ENCODE measurements around the gene COX8A.

Gene COX8A

GRCh38 chr11:64001484-64002420 is 27.3 kb downstream of the COX8A start:
- no peak for DNase-seq
- no CpG with 5 or more reads among the region's 23 CpGs for WGBS (ENCODE audit: extremely low coverage, insufficient coverage, low lambda C conversion rate)
- H3K27me3 ChIP-seq (ENCODE audit: insufficient read depth, low read length, poor library complexity), result peaks cover 9% of the 10 kb centered on the region

GRCh38 chr11:64003807-64004589 is 29.6 kb downstream of the COX8A start:
- DNase-seq, result no peak
- H3K27me3 ChIP-seq (ENCODE audit: insufficient read depth, low read length, poor library complexity), result peaks cover 15% of the 10 kb centered on the region

More at GRCh38 chr11:64001484-64002420, 27.3 kb downstream of the COX8A start:
- no peak overlapping the region for H3K4ac ChIP-seq (ENCODE audit: low read depth, low read length)
- peaks cover 6% of the 10 kb centered on the region for H3K36me3 ChIP-seq (ENCODE audit: control insufficient read depth, insufficient read depth, low read length)
- no peak overlapping the region for H2AK5ac ChIP-seq (ENCODE audit: low read length)
- H3K9ac ChIP-seq (ENCODE audit: low read length), result no peak overlapping the region
- no peaks in the 10 kb centered on the region for H3K79me2 ChIP-seq (ENCODE audit: control insufficient read depth, insufficient read depth, low read length)
- H3K4me3 ChIP-seq (ENCODE audit: low read length), result no peak overlapping the region
- H4K8ac ChIP-seq (ENCODE audit: low read depth, low read length), result no peak overlapping the region
- no peak overlapping the region for H3K56ac ChIP-seq (ENCODE audit: low read length)
- no peak overlapping the region for H2BK15ac ChIP-seq (replicated peaks; ENCODE audit: low read depth)
- no peak overlapping the region for H3K18ac ChIP-seq (ENCODE audit: low read length)
- H3K4me2 ChIP-seq (ENCODE audit: low read length), result no peak overlapping the region
- H3K4me1 ChIP-seq (ENCODE audit: control insufficient read depth, low read depth, low read length), result peaks cover 2% of the 10 kb centered on the region
- H4K5ac ChIP-seq (ENCODE audit: low read length), result no peak overlapping the region
- no peak overlapping the region for H3K27ac ChIP-seq (ENCODE audit: low read depth, low read length)
- no peak overlapping the region for H2BK120ac ChIP-seq (ENCODE audit: low read depth, low read length)
- no peaks in the 10 kb centered on the region for H3K79me1 ChIP-seq (ENCODE audit: low read length)
- H3K23ac ChIP-seq (ENCODE audit: low read length), result no peak overlapping the region
- H2BK5ac ChIP-seq (ENCODE audit: low read length), result no peak overlapping the region

GRCh38 chr11:64004590-64004984 is 30.2 kb downstream of the COX8A start:
- Histone ChIP-seq H3K23ac (ENCODE audit: low read length) (no peak overlapping the region), H2AK5ac (ENCODE audit: low read length) (no peak overlapping the region), H2BK120ac (ENCODE audit: low read depth, low read length) (no peak overlapping the region), H3K27me3 (ENCODE audit: insufficient read depth, low read length, poor library complexity) (peaks cover 15% of the 10 kb centered on the region), H3K79me1 (ENCODE audit: low read length) (no peaks in the 10 kb centered on the region), H2BK15ac (replicated peaks; ENCODE audit: low read depth) (no peak overlapping the region), H3K27ac (ENCODE audit: low read depth, low read length) (no peak overlapping the region), H3K36me3 (ENCODE audit: control insufficient read depth, insufficient read depth, low read length) (no peaks in the 10 kb centered on the region), H3K4me3 (ENCODE audit: low read length) (no peak overlapping the region), H3K18ac (ENCODE audit: low read length) (no peak overlapping the region), H4K5ac (ENCODE audit: low read length) (no peak overlapping the region), H3K79me2 (ENCODE audit: control insufficient read depth, insufficient read depth, low read length) (no peaks in the 10 kb centered on the region), H3K4me1 (ENCODE audit: control insufficient read depth, low read depth, low read length) (no peaks in the 10 kb centered on the region), H3K4ac (ENCODE audit: low read depth, low read length) (no peak overlapping the region), H2BK5ac (ENCODE audit: low read length) (no peak overlapping the region), H3K56ac (ENCODE audit: low read length) (no peak overlapping the region), H3K4me2 (ENCODE audit: low read length) (no peak overlapping the region), H4K8ac (ENCODE audit: low read depth, low read length) (no peak overlapping the region), H3K9ac (ENCODE audit: low read length) (no peak overlapping the region)
- no CpG with 5 or more reads among the region's 4 CpGs for WGBS (ENCODE audit: extremely low coverage, insufficient coverage, low lambda C conversion rate)
- no peak for DNase-seq

More at GRCh38 chr11:64003807-64004589, 29.6 kb downstream of the COX8A start:
- Histone ChIP-seq H2BK5ac (ENCODE audit: low read length) (no peak overlapping the region), H2BK120ac (ENCODE audit: low read depth, low read length) (no peak overlapping the region), H2BK15ac (replicated peaks; ENCODE audit: low read depth) (no peak overlapping the region), H3K4ac (ENCODE audit: low read depth, low read length) (no peak overlapping the region), H3K79me1 (ENCODE audit: low read length) (no peaks in the 10 kb centered on the region), H3K23ac (ENCODE audit: low read length) (no peak overlapping the region), H3K4me3 (ENCODE audit: low read length) (no peak overlapping the region), H3K36me3 (ENCODE audit: control insufficient read depth, insufficient read depth, low read length) (no peaks in the 10 kb centered on the region), H3K18ac (ENCODE audit: low read length) (no peak overlapping the region), H4K5ac (ENCODE audit: low read length) (no peak overlapping the region), H3K27ac (ENCODE audit: low read depth, low read length) (no peak overlapping the region), H3K79me2 (ENCODE audit: control insufficient read depth, insufficient read depth, low read length) (no peaks in the 10 kb centered on the region), H3K4me1 (ENCODE audit: control insufficient read depth, low read depth, low read length) (no peaks in the 10 kb centered on the region), H3K9ac (ENCODE audit: low read length) (no peak overlapping the region), H3K4me2 (ENCODE audit: low read length) (no peak overlapping the region), H2AK5ac (ENCODE audit: low read length) (no peak overlapping the region), H3K56ac (ENCODE audit: low read length) (no peak overlapping the region), H4K8ac (ENCODE audit: low read depth, low read length) (no peak overlapping the region)
- no CpG with 5 or more reads among the region's 23 CpGs for WGBS (ENCODE audit: extremely low coverage, insufficient coverage, low lambda C conversion rate)

GRCh38 chr11:64005691-64006090 is 31.3 kb downstream of the COX8A start:
- H3K18ac ChIP-seq (ENCODE audit: low read length), result no peak overlapping the region
- no CpG with 5 or more reads among the region's 4 CpGs for WGBS (ENCODE audit: extremely low coverage, insufficient coverage, low lambda C conversion rate)
- no peak overlapping the region for H4K8ac ChIP-seq (ENCODE audit: low read depth, low read length)
- H2BK5ac ChIP-seq (ENCODE audit: low read length), result no peak overlapping the region
- H3K79me2 ChIP-seq (ENCODE audit: control insufficient read depth, insufficient read depth, low read length), result no peaks in the 10 kb centered on the region
- no peak overlapping the region for H2BK15ac ChIP-seq (replicated peaks; ENCODE audit: low read depth)
- H3K27ac ChIP-seq (ENCODE audit: low read depth, low read length), result no peak overlapping the region
- H2BK120ac ChIP-seq (ENCODE audit: low read depth, low read length), result no peak overlapping the region
- DNase-seq, result no peak
- no peak overlapping the region for H4K5ac ChIP-seq (ENCODE audit: low read length)
- no peaks in the 10 kb centered on the region for H3K36me3 ChIP-seq (ENCODE audit: control insufficient read depth, insufficient read depth, low read length)
- no peaks in the 10 kb centered on the region for H3K79me1 ChIP-seq (ENCODE audit: low read length)
- no peak overlapping the region for H3K4me2 ChIP-seq (ENCODE audit: low read length)
- no peak overlapping the region for H3K56ac ChIP-seq (ENCODE audit: low read length)
- H3K4me3 ChIP-seq (ENCODE audit: low read length), result no peak overlapping the region
- no peaks in the 10 kb centered on the region for H3K4me1 ChIP-seq (ENCODE audit: control insufficient read depth, low read depth, low read length)
- no peak overlapping the region for H3K4ac ChIP-seq (ENCODE audit: low read depth, low read length)
- peaks cover 15% of the 10 kb centered on the region for H3K27me3 ChIP-seq (ENCODE audit: insufficient read depth, low read length, poor library complexity)
- no peak overlapping the region for H3K23ac ChIP-seq (ENCODE audit: low read length)
- no peak overlapping the region for H3K9ac ChIP-seq (ENCODE audit: low read length)
- H2AK5ac ChIP-seq (ENCODE audit: low read length), result no peak overlapping the region

- Histone ChIP-seq H3K36me3 (ENCODE audit: control insufficient read depth, insufficient read depth, low read length) (no peaks in the 10 kb centered on the region), H3K9ac (ENCODE audit: low read length) (no peak overlapping the region), H3K79me2 (ENCODE audit: control insufficient read depth, insufficient read depth, low read length) (no peaks in the 10 kb centered on the region), H3K4me2 (ENCODE audit: low read length) (no peak overlapping the region), H3K4me3 (ENCODE audit: low read length) (no peak overlapping the region), H3K56ac (ENCODE audit: low read length) (no peak overlapping the region), H3K23ac (ENCODE audit: low read length) (no peak overlapping the region), H4K8ac (ENCODE audit: low read depth, low read length) (no peak overlapping the region), H3K4ac (ENCODE audit: low read depth, low read length) (no peak overlapping the region), H2BK15ac (replicated peaks; ENCODE audit: low read depth) (no peak overlapping the region), H3K27me3 (ENCODE audit: insufficient read depth, low read length, poor library complexity) (peaks cover 15% of the 10 kb centered on the region), H2BK120ac (ENCODE audit: low read depth, low read length) (no peak overlapping the region), H2AK5ac (ENCODE audit: low read length) (no peak overlapping the region), H3K79me1 (ENCODE audit: low read length) (no peaks in the 10 kb centered on the region), H4K5ac (ENCODE audit: low read length) (no peak overlapping the region), H2BK5ac (ENCODE audit: low read length) (no peak overlapping the region), H3K18ac (ENCODE audit: low read length) (no peak overlapping the region), H3K27ac (ENCODE audit: low read depth, low read length) (no peak overlapping the region), H3K4me1 (ENCODE audit: control insufficient read depth, low read depth, low read length) (no peaks in the 10 kb centered on the region)
- WGBS (ENCODE audit: extremely low coverage, insufficient coverage, low lambda C conversion rate), result no CpG with 5 or more reads among the region's 12 CpGs
- no peak for DNase-seq
These were observed 32.0 kb downstream of the COX8A start for GRCh38 chr11:64006398-64006797.

Measured in mesendoderm (in vitro differentiated cells).